Activated effector memory CD4-positive, alpha-beta T cell treated with anti-CD3 and anti-CD28 coated beads, Interleukin-2, amount 50 U/mL, for 16 hours (primary cell): ENCODE data around the gene DCHS2.

Experiments used
- DNase-seq: peaks from one replicate; pipeline ENCODE4 v3.0.0-alpha.2; 2020

The DCHS2 gene

GRCh38 chr4:154189346-154189745 lies 302.3 kb downstream of the DCHS2 start:
- DNase-seq, result no peak

GRCh38 chr4:154186888-154187287 lies 304.7 kb downstream of the DCHS2 start:
- no peak for DNase-seq

- DNase-seq, result no peak
Observed at GRCh38 chr4:154186035-154186434, 305.6 kb downstream of the DCHS2 start.

GRCh38 chr4:154184238-154184637 lies 307.4 kb downstream of the DCHS2 start:
- DNase-seq, result no peak

GRCh38 chr4:154183264-154183663 lies 308.3 kb downstream of the DCHS2 start:
- DNase-seq, result no peak
